OCI-LY1 (cell line): ENCODE data around the gene RTTN.

ENCODE experiments used
- H2AFZ ChIP-seq: fragments of 200-600 bp; sonication (generic), shearing (Covaris generic); 2 replicates; pipeline ENCODE4 v1.6.0; 2014; ENCODE audit warnings: antibody characterized with exemption, mild to moderate bottlenecking, low read length
- H3F3A ChIP-seq: fragments of 200-600 bp; sonication (generic), shearing (Covaris generic); 2 replicates; pipeline ENCODE4 v1.6.0; 2014; ENCODE audit warnings: mild to moderate bottlenecking, antibody characterized with exemption, low read length, moderate library complexity; ENCODE audit not compliant: insufficient read depth
- H3K27ac ChIP-seq: fragments of 200-600 bp; sonication (generic); 2 replicates; pipeline ENCODE4 v1.5.1; 2014; ENCODE audit warnings: low read length, mixed run types, mild to moderate bottlenecking, low read depth; ENCODE audit not compliant: poor library complexity, severe bottlenecking
- H3K27me3 ChIP-seq: fragments of 200-600 bp; sonication (generic); 2 replicates; pipeline ENCODE4 v1.6.0; 2014; ENCODE audit warnings: antibody characterized with exemption, mild to moderate bottlenecking, low read length, moderate library complexity; ENCODE audit not compliant: insufficient read depth
- H3K36me3 ChIP-seq: fragments of 200-600 bp; sonication (generic); 2 replicates; pipeline ENCODE4 v1.6.1; 2014; ENCODE audit warnings: mild to moderate bottlenecking, antibody characterized with exemption, low read length, moderate library complexity, mixed read lengths; ENCODE audit not compliant: insufficient read depth
- H3K4me1 ChIP-seq: fragments of 200-600 bp; sonication (generic); 2 replicates; pipeline ENCODE4 v1.5.1; 2014; ENCODE audit warnings: mild to moderate bottlenecking, low read length, moderate library complexity; ENCODE audit not compliant: insufficient read depth, severe bottlenecking
- H3K4me2 ChIP-seq: fragments of 200-600 bp; sonication (generic), shearing (Covaris generic); 2 replicates; pipeline ENCODE4 v1.6.1; 2014; ENCODE audit warnings: low read length
- H3K4me3 ChIP-seq: fragments of 200-600 bp; sonication (generic); 2 replicates; pipeline ENCODE4 v1.5.1; 2014; ENCODE audit warnings: low read length, low read depth, mild to moderate bottlenecking, mixed read lengths; ENCODE audit not compliant: poor library complexity, severe bottlenecking
- H3K79me2 ChIP-seq: fragments of 200-600 bp; shearing (Covaris generic); 2 replicates; pipeline ENCODE4 v1.6.1; 2016; ENCODE audit warnings: mixed run types, low read length, mixed read lengths; ENCODE audit not compliant: insufficient read depth
- H3K9ac ChIP-seq: fragments of 200-600 bp; sonication (generic), shearing (Covaris generic); 2 replicates; pipeline ENCODE4 v1.6.1; 2014; ENCODE audit warnings: mild to moderate bottlenecking, low read length, mixed read lengths
- H3K9me2 ChIP-seq: fragments of 200-600 bp; sonication (generic), shearing (Covaris generic); 2 replicates; pipeline ENCODE4 v1.6.1; 2014; ENCODE audit warnings: low read depth, mild to moderate bottlenecking, low read length, mixed read lengths
- H3K9me3 ChIP-seq: fragments of 200-600 bp; shearing (Covaris generic); 2 replicates; pipeline ENCODE4 v1.6.1; 2014; ENCODE audit warnings: low read length, mixed read lengths
- H4K20me1 ChIP-seq: fragments of 200-600 bp; sonication (generic), shearing (Covaris generic); 2 replicates; pipeline ENCODE4 v1.6.0; 2016; ENCODE audit warnings: mild to moderate bottlenecking, low read length; ENCODE audit not compliant: insufficient read depth
- EZH2 ChIP-seq: fragments of 200-600 bp; sonication (generic), shearing (Covaris generic); IDR thresholded peaks from 2 replicates; pipeline ENCODE4 v1.8.0; 2017; ENCODE audit warnings: borderline replicate concordance, mixed run types, mild to moderate bottlenecking, antibody characterized with exemption, low read length, moderate library complexity, mixed read lengths
- TF ChIP-seq, protein P1 (sequence below): fragments of 200-600 bp; sonication (generic), shearing (Covaris generic); IDR thresholded peaks from 2 replicates; pipeline ENCODE4 v1.5.1; 2017; ENCODE audit warnings: mild to moderate bottlenecking, antibody characterized with exemption, low read length, moderate library complexity, mixed read lengths

Gene RTTN

GRCh38 chr18:69974365-69974764, 231.1 kb downstream of the RTTN start:
- H3K4me2 ChIP-seq = no peak overlapping the region
- H3K36me3 ChIP-seq = no peaks in the 10 kb centered on the region
- no peaks in the 10 kb centered on the region for H3K9me3 ChIP-seq
- H3F3A ChIP-seq = no peaks in the 10 kb centered on the region
- H3K4me3 ChIP-seq = no peak overlapping the region
- no peak overlapping the region for H3K27ac ChIP-seq
- H3K79me2 ChIP-seq = no peaks in the 10 kb centered on the region
- H3K4me1 ChIP-seq = no peaks in the 10 kb centered on the region
- H3K27me3 ChIP-seq = no peaks in the 10 kb centered on the region
- H3K9ac ChIP-seq = no peak overlapping the region
- H4K20me1 ChIP-seq = no peaks in the 10 kb centered on the region
- H3K9me2 ChIP-seq = no peaks in the 10 kb centered on the region
- TF ChIP-seq, protein P1, sequence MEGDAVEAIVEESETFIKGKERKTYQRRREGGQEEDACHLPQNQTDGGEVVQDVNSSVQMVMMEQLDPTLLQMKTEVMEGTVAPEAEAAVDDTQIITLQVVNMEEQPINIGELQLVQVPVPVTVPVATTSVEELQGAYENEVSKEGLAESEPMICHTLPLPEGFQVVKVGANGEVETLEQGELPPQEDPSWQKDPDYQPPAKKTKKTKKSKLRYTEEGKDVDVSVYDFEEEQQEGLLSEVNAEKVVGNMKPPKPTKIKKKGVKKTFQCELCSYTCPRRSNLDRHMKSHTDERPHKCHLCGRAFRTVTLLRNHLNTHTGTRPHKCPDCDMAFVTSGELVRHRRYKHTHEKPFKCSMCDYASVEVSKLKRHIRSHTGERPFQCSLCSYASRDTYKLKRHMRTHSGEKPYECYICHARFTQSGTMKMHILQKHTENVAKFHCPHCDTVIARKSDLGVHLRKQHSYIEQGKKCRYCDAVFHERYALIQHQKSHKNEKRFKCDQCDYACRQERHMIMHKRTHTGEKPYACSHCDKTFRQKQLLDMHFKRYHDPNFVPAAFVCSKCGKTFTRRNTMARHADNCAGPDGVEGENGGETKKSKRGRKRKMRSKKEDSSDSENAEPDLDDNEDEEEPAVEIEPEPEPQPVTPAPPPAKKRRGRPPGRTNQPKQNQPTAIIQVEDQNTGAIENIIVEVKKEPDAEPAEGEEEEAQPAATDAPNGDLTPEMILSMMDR = no peak
- TF ChIP-seq EZH2 = no peak
- H2AFZ ChIP-seq = no peak overlapping the region

- TF ChIP-seq, protein P1 = no peak
- no peak for TF ChIP-seq EZH2
- no peaks in the 10 kb centered on the region for H3K36me3 ChIP-seq
- H3K4me2 ChIP-seq = no peak overlapping the region
- no peak overlapping the region for H2AFZ ChIP-seq
- no peak overlapping the region for H3K27ac ChIP-seq
- no peaks in the 10 kb centered on the region for H3K9me2 ChIP-seq
- no peaks in the 10 kb centered on the region for H3F3A ChIP-seq
- H4K20me1 ChIP-seq = no peaks in the 10 kb centered on the region
- H3K79me2 ChIP-seq = no peaks in the 10 kb centered on the region
- no peaks in the 10 kb centered on the region for H3K9me3 ChIP-seq
- H3K9ac ChIP-seq = no peak overlapping the region
- H3K27me3 ChIP-seq = no peaks in the 10 kb centered on the region
- no peak overlapping the region for H3K4me3 ChIP-seq
- peaks cover 4% of the 10 kb centered on the region for H3K4me1 ChIP-seq
Observed at GRCh38 chr18:69969491-69969890, 236.0 kb downstream of the RTTN start.

- no peaks in the 10 kb centered on the region for H3K36me3 ChIP-seq
- no peak for TF ChIP-seq EZH2
- TF ChIP-seq, protein P1 = no peak
Observed at GRCh38 chr18:69968039-69968438, 237.4 kb downstream of the RTTN start.

More at GRCh38 chr18:69968039-69968438, 237.4 kb downstream of the RTTN start:
- Histone ChIP-seq H3F3A (no peaks in the 10 kb centered on the region), H3K4me2 (no peak overlapping the region), H2AFZ (no peak overlapping the region), H4K20me1 (no peaks in the 10 kb centered on the region), H3K9me3 (no peaks in the 10 kb centered on the region), H3K27me3 (no peaks in the 10 kb centered on the region), H3K4me3 (no peak overlapping the region), H3K9ac (no peak overlapping the region), H3K4me1 (peaks cover 4% of the 10 kb centered on the region), H3K79me2 (no peaks in the 10 kb centered on the region), H3K9me2 (no peaks in the 10 kb centered on the region), H3K27ac (no peak overlapping the region)
